ENCODE data around the gene AP5B1. TPM values are rescaled to one million over a fixed set of nuclear protein-coding genes. Genes with fewer than 3 reads are reported as not detected.

The AP5B1 gene
- total and polyA plus RNA-seq, 9 of the 15 experiments (the other 6 are each of a cell fraction or from before 2014, with no cell fraction given), result 0.51 to 24.2 (median 5.1) TPM

GRCh38 chr11:65770951-65771567 is 9.7 kb downstream of the AP5B1 start:
- POLR2A ChIA-PET, result interaction anchor here (0.6 to 1.6 kb wide), 7 partner anchors 9 to 59 kb away, joined by 3 to 13 read pairs (median 3); partner anchors contain the start of gene KAT5
- no peak for FAIRE-seq
- intact Hi-C loops (cut with micrococcal nuclease) (loop anchor here (5.0 kb wide), 1 partner anchor 59 kb away; the partner anchor contains the start of gene KAT5), in situ Hi-C loops (cut with MboI) (no loop called here)
- Histone ChIP-seq H3K79me2 (ENCODE audit: control insufficient read depth, insufficient read depth, low read length) (no peaks in the 10 kb centered on the region), H3K9ac (ENCODE audit: insufficient read depth in 1 of 2, low read depth in 2 of 2, low read length in 2 of 2) (no peak overlapping the region), H3K4me1 (replicated peaks in 1 of 2; ENCODE audit: control insufficient read depth in 2 of 2, insufficient read depth in 2 of 2, low read length in 2 of 2) (no peaks in the 10 kb centered on the region), H3K4me2 (ENCODE audit: insufficient read depth, low read length) (no peak overlapping the region), H4K20me1 (replicated peaks; ENCODE audit: control insufficient read depth, insufficient read depth, low read length) (no peaks in the 10 kb centered on the region; the same call in 1 of the 2 replicates), H3K9me3 (replicated peaks; ENCODE audit: control insufficient read depth, insufficient read depth, low read depth, low read length) (no peaks in the 10 kb centered on the region), H3K27me3 (ENCODE audit: control insufficient read depth in 2 of 2, insufficient read depth in 2 of 2, low read length in 2 of 2) (no peaks in the 10 kb centered on the region; a peak in 1 of 5 replicates), H3K4me3 (no peak overlapping the region), H2AFZ (ENCODE audit: low read depth, low read length) (no peak overlapping the region), H3K36me3 (ENCODE audit: control insufficient read depth, insufficient read depth, low read length) (peaks cover under 1% of the 10 kb centered on the region; the same call in 1 of the 3 replicates), H3K27ac (ENCODE audit: extremely low read depth, low read depth, low read length) (no peak overlapping the region), H3K9me1 (ENCODE audit: control insufficient read depth, insufficient read depth, low read length) (no peaks in the 10 kb centered on the region)
- TF ChIP-seq GATA2 (CRISPR knock-in tag; IDR thresholded peaks at IDR 0.05) (no peak), PRDM10 (IDR thresholded peaks at IDR 0.05; ENCODE audit: partially characterized antibody) (no peak)
- CTCF ChIA-PET (ENCODE audit: low intra/inter-chr PET ratio), result interaction anchor here (0.7 kb wide), 1 partner anchor 68 kb away, joined by 3 read pairs; no protein-coding TSS in a partner anchor
- no peak for ATAC-seq
- WGBS (ENCODE audit: insufficient coverage, low coverage, missing lambda C conversion rate), result 51% methylated on average over 12 of the region's 12 CpGs
- no TSS peak for BruUV-seq (replicated peaks)
- DNase-seq (ENCODE audit: extremely low read depth in 1 of 4, low spot score in 3 of 4), result peak in 1 of 4 experiments; percentile 6
